Superior temporal gyrus (tissue), 1 donor: ENCODE measurements around the gene OR8G5.

Source experiments
- DNase-seq: peaks from one replicate; pipeline ENCODE4 v3.0.0-alpha.2; 2016; ENCODE audit errors: extremely low spot score

Gene OR8G5

DNA sequence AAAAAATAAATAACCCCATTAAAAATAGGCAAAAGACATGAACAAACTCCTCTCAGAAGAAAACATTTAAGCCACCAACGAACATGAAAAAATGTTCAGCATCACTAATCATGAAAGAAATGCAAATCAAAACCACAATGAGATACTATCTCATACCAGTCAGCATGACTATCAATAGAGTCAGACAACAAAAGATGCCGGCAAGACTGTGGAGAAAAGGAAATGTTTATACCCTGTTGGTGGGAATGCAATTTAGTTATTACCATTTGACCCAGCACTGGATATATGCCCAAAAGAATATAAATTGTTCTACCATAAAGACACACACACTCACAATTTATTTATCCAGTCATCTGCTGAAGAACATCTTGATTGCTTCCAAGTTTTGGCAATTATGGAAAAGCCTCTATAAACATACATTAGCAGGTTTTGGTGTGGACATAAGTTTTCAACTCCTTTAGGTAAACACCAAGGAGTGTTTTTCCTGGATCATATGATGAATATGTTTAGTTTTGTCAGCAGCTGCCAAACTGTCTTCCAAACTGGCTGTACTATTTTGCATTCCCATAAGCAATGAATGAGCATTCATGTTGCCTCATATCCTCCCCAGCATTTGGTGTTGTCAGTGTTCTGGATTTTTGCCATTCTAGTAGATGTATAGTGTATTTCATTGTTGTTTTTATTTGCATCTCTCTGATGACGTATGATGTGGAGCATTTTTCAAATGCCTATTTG lies 29.6 kb downstream of the OR8G5 start:
- DNase-seq, result no peak

DNA sequence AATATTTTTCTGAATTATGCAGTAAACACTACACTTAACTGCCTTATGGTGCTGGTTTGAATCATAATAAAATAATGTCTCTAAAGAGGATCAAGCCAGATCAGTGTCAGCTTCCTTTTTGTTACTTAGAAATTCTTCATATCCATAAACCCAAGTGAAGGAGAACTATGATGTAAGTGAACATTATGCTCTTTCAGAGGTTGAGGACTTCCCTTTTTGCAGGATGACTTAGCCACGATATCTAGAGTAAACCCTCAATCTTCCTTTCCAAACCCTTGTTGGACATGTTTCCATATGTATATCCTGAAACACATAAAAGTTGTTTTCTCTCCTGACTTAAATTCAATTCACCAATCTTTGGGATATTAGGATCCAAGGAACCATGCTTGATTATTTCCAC lies 38.5 kb downstream of the OR8G5 start:
- DNase-seq, result no peak

DNA sequence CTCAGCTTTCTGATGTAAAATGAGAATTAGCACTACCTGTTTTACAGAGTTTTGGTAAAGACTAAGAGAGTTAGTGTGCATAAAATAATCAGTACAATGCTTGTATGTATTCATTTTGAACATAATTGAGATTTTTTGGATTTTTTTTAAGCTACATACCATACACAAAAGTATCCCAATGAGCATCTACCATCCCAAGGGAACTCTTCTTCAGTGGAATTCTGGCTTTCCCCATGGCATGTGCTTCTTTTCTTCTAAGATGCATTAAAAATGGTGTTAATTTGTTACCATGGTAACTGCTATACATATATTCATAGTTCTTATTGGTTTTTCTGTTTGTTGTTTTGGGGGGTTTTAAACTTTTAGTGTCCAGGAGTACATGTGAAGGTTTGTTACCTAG lies 39.8 kb downstream of the OR8G5 start:
- DNase-seq, result no peak

DNA sequence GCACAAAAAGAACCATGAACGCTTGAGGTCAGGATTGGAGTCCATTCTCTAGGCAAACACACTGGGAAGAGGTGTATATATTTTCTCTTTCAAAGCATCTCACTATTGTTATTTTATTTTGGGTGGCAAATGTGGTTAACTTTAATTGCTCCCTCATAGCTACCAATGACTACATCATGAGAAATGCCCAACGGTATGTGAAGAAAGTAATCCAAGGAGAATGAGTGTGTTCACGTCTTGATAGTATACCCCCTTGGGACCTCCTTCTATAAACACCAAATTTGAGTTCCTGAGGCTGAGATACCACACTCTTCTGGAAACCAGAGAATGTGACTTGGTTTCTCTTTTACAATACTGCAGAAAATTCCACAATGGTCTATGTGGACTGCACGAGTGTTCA lies 41.7 kb downstream of the OR8G5 start:
- no peak for DNase-seq

DNA sequence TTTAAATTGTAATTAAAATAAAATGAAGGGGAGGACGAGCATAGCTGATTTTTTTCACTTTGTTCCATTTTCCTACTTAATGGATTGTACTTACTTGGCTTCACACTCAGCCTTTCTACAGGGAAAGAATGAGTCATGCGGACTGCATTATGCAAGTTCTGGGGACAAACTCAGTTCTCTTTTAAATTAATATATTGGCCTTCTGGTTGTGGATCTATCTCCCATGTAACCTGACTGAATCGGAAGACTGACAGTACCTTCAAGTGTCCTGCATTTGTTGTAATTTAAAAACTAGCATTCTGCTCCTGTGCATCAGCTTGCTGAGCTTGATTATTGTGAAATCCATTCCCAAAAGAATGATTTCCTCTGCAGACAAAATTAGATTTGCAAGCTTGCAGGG lies 45.4 kb downstream of the OR8G5 start:
- DNase-seq, result peak; percentile 20

DNA sequence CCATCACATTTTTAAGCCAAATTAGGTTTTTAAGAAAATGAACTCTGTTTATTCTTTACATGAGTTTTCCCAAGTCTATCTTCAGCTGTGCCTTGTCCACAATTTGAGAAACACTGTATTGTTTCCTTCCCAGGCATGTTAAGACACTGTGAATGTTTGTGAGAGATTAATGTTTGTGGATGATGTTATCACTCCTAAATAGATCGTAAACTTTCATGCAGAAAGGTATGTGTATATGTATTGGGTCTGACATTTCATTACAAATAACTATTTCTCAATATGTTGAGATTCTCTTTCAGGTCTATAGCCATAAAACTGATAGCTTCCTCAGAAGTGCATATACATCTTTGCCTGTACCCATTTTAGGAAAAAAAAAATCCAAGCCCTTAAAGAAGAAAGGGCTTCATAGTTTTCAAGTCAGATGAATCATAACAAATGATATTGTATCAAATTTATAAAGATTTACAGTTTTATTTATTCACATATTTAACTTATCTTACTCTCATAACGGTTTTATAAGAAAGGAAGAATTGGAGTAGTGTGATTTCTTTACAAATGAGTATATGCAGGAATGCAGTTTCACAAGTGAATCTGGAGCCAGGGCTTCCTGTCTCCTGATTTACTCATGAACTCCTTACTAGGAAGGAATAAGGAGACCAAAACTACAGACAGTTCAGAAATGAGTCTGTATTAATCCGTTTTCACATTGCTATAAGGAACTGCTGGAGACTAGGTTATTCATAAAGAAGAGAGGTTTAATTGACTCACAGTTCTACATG lies 46.4 kb downstream of the OR8G5 start:
- no peak for DNase-seq

DNA sequence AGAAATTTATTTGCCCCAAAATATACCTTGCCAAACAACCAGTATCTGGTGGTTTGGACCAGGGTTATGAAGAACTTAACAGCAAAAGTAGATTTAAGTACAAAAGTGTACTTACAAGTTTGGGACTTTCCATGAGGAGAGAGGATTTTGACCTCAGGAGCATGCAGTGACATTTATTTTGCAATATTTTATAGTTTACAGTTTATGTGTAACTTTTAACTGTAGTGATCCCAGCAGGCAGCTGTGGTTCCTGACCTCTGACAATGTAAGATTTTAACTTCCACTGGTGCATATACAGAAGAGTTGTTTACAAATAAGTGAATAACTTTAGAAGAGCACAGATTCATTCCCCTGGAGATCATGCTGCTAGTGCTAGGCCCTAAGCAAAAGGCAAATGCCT lies 50.9 kb downstream of the OR8G5 start:
- DNase-seq, result no peak

DNA sequence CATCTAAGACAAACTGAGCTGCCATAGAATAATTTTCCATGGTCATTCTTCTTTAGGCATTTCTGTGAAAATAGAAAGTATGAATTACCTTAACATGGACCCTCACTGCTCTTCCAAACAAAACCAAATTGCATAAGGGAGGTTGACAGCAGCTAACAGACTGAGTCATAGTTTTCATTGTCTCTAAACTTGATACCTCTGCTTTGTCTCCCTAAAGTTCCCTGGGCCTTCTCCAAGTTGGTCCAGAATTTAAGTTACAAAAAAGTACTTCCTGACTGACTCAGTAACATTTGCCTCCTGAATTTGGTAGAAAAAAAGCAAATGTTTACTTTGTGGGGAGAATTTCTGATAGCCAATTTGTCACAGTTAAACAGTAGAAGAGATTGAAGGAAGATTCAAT lies 54.5 kb downstream of the OR8G5 start:
- no peak for DNase-seq

DNA sequence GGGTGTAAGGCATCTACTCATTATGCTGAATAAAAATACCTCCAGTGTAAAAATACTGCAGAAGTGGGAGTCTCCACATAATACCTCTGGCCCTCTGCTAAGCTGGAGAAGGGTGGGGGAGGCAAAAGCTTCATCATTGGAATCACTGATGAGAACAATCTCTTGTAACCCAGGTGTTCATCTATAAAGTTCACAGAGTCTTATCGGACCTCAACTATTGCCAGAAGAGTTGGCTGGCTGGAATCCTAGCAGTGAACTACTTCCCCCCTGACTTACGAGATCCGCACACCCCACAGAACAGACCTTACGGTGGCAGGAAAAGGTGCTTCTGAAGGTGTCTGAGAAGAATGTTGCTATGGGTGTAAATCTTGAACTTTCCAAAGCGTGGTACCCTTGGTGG lies 55.1 kb downstream of the OR8G5 start:
- no peak for DNase-seq

DNA sequence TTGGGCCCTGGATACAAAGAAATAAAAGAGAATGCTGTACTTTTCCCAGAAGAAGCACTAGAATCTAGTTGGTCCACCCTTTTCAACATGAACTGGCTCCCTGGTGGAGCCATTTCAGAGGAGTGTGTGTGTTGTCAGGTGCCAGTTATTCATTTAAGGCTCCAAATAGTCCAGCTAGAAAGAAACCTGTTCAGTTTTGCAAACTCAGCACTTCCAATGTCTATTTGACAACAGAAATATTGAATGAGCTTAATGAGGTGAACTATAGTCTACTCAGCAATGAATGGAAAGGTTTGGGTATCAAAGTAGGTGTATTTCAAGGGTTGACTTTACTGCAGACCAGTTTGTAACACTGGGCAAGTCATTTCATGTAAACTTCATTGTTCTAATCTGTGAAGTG lies 55.5 kb downstream of the OR8G5 start:
- no peak for DNase-seq

DNA sequence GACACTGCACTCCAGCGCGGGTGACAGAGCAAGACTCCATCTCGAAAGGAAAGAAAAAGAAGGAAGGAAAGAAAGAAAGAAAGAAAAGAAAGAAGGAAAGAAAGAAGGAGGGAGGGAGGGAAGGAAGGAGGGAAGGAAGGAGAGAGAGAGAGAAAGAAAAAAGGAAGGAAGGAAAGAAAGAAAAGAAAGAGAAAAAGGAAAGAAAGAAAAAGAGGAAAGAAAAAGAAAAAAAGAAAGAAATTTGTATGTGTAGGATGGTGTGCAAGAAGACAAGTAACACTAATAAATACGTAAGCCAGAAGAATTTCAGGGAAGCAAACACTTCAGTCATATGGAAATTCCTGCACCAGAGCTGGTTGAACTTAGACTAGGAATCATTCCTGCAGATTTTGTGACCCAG lies 57.0 kb downstream of the OR8G5 start:
- no peak for DNase-seq

DNA sequence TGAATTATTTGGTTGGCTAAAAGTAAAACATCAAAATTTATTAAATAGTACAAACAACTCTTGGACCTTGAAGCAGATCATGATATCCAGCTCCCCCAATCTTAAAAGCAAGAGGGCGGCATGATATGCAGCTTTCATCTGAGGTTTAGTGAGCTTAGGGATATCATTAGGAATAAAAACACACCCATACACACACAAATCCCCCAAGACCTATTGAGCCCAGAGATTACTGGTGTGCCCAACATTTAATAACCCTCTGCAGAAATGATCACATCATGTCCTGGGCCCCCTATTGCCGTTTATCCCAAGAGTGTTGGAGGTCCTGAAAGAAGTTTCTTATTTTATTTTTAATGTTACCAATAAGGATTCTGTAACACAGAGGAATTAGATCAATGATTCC lies 57.7 kb downstream of the OR8G5 start, which contains the start of gene OR8D1:
TSS of gene OR8D1 (minus strand) at position 101 of the 400 bp plus-strand sequence. CDS start 3,183 bp downstream, outside the sequence.
- DNase-seq, result no peak

DNA sequence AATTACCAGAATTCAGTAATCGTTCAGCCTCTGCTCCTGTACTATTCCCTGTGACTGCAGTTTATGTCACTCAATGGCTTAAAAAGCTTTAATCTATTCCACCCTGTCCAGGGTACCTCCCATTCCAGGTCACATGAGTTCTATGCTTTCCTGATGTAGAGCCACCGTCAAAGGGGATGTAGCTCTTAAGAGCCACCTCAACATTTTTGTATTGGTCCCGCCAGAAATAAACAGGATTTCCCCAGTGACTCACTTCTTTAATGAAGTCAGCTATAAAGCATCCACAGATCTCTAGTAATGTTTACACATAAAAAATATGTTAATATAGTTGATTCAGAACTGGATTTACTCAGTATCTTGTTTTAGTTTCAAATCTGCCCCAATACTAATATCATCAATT lies 58.9 kb downstream of the OR8G5 start:
- no peak for DNase-seq
